Central memory CD8-positive, alpha-beta T cell (primary cell): ENCODE results near the gene PRODH2.

Experiments
- ATAC-seq: fragments of 150-1000 bp; cut with Tn5 transposase; replicated peaks from 2 replicates; pipeline ENCODE4 v1.10.0; 2022; ENCODE audit warnings: mild to moderate bottlenecking, moderate FRiP score, moderate number of reproducible peaks; ENCODE audit not compliant: poor library complexity, severe bottlenecking; ENCODE audit errors: extremely low read depth
- DNase-seq, 2 donors: peaks; one replicate each; pipeline ENCODE4 v3.0.0; 2021; ENCODE audit warnings: low spot score in 2 of 2
- H3K27ac Mint-ChIP-seq: one replicate; pipeline ENCODE4 v1.8.0; 2022; ENCODE audit warnings: low read depth, mild to moderate bottlenecking, moderate library complexity, mixed read lengths
- H3K27me3 Mint-ChIP-seq: one replicate; pipeline ENCODE4 v1.8.0; 2022; ENCODE audit warnings: mixed read lengths
- H3K36me3 Mint-ChIP-seq: one replicate; pipeline ENCODE4 v1.8.0; 2022; ENCODE audit warnings: mild to moderate bottlenecking, moderate library complexity, mixed read lengths; ENCODE audit not compliant: insufficient read depth
- H3K4me1 Mint-ChIP-seq: one replicate; pipeline ENCODE4 v1.8.0; 2022; ENCODE audit warnings: mixed read lengths
- H3K4me3 Mint-ChIP-seq: one replicate; pipeline ENCODE4 v1.8.0; 2022; ENCODE audit warnings: mild to moderate bottlenecking, moderate library complexity, mixed read lengths
- H3K9me3 Mint-ChIP-seq: one replicate; pipeline ENCODE4 v1.8.0; 2022; ENCODE audit warnings: mixed read lengths

PRODH2 gene

DNA sequence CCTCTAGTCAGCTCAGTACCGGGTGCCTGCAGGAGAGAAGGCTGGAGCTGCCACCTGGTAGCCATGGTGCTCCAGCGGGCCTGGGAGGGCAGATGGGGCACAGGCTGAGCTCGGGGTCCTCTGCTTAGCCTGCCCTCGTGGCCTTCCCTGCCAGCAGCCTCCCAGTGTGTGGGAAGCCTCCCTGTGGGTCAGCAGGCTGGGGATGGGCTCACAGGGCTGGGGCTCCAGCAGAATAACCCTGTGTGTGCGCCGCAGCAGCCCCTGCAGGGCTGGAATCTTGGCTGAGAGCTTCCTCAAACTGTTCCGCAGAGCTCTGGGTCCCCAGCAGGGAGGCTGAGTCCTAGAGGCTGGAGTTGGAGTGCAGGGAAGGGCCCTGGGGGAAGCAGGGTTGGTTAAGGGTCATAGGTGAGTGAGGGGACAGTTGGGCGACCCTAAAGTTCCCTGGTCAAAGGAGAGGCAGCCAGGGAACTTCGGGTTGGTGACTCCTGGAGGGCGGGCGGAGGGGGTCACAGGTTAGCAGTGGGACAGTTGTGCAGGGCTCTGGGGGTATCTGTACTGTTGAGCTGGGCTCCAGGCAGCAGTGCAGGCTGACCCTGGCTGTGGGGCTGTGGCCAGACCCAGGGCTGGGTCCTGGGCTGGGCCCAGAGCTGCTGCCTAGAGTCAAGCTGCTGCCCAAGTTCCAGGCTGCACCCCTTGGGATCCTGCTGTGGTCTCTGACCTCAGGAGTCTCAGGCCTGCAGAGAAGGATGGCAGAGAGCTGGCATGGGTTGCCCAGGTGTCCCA lies 23.3 kb downstream of the PRODH2 start:
- H3K4me1 Mint-ChIP-seq = no peaks in the 10 kb centered on the region
- H3K36me3 Mint-ChIP-seq = peaks cover 2% of the 10 kb centered on the region
- H3K27me3 Mint-ChIP-seq = peaks cover 22% of the 10 kb centered on the region
- no peak for ATAC-seq
- no peak overlapping the region for H3K27ac Mint-ChIP-seq
- H3K9me3 Mint-ChIP-seq = no peaks in the 10 kb centered on the region
- DNase-seq = no peak
- H3K4me3 Mint-ChIP-seq = no peak overlapping the region

GRCh38 chr19:35788205-35788960 lies 24.3 kb downstream of the PRODH2 start:
- peaks cover 4% of the 10 kb centered on the region for H3K4me1 Mint-ChIP-seq
- H3K4me3 Mint-ChIP-seq = no peak overlapping the region
- H3K27ac Mint-ChIP-seq = no peak overlapping the region
- H3K9me3 Mint-ChIP-seq = no peaks in the 10 kb centered on the region
- H3K36me3 Mint-ChIP-seq = peaks cover 3% of the 10 kb centered on the region
- no peak for ATAC-seq
- DNase-seq = no peak
- H3K27me3 Mint-ChIP-seq = peaks cover 12% of the 10 kb centered on the region

- no peak for DNase-seq
- H3K4me1 Mint-ChIP-seq = peaks cover 8% of the 10 kb centered on the region
- no peak overlapping the region for H3K27ac Mint-ChIP-seq
- H3K36me3 Mint-ChIP-seq = peaks cover 3% of the 10 kb centered on the region
- H3K27me3 Mint-ChIP-seq = peaks cover 3% of the 10 kb centered on the region
- H3K4me3 Mint-ChIP-seq = no peak overlapping the region
- ATAC-seq = no peak
- H3K9me3 Mint-ChIP-seq = no peaks in the 10 kb centered on the region
Observed at GRCh38 chr19:35787227-35787799, 25.3 kb downstream of the PRODH2 start.

DNA sequence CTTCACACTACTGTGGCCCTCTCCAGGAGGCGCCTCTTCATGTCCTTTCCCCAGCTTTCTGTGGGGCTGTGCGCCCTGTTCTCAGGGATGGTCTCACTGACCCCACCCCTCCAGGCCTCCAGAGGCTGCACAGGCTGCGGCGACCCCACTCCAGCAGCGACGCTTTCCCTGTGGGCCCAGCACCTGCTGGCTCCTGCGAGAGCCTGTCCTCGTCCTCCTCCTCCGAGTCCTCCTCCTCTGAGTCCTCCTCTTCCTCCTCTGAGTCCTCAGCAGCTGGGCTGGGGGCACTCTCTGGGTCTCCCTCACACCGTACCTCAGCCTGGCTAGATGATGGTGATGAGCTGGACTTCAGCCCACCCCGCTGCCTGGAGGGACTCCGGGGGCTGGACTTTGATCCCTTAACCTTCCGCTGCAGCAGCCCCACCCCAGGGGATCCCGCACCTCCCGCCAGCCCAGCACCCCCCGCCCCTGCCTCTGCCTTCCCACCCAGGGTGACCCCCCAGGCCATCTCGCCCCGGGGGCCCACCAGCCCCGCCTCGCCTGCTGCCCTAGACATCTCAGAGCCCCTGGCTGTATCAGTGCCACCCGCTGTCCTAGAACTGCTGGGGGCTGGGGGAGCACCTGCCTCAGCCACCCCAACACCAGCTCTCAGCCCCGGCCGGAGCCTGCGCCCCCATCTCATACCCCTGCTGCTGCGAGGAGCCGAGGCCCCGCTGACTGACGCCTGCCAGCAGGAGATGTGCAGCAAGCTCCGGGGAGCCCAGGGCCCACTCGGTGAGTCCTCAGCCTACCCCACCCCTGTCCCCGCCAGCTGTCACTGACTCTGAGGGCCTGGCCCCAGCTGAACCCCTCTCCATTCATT lies 26.1 kb downstream of the PRODH2 start:
- Mint-ChIP-seq H3K36me3 (peaks cover 3% of the 10 kb centered on the region), H3K9me3 (no peaks in the 10 kb centered on the region), H3K4me1 (peaks cover 8% of the 10 kb centered on the region), H3K27ac (no peak overlapping the region), H3K27me3 (no peaks in the 10 kb centered on the region), H3K4me3 (no peak overlapping the region)
- ATAC-seq (no peak), DNase-seq (no peak)

GRCh38 chr19:35785339-35785627 lies 27.4 kb downstream of the PRODH2 start:
- ATAC-seq = no peak
- H3K36me3 Mint-ChIP-seq = peaks cover 3% of the 10 kb centered on the region
- H3K27ac Mint-ChIP-seq = no peak overlapping the region
- H3K9me3 Mint-ChIP-seq = no peaks in the 10 kb centered on the region
- H3K4me1 Mint-ChIP-seq = peaks cover 8% of the 10 kb centered on the region
- DNase-seq = no peak
- no peak overlapping the region for H3K4me3 Mint-ChIP-seq
- no peaks in the 10 kb centered on the region for H3K27me3 Mint-ChIP-seq

GRCh38 chr19:35784503-35785338 lies 27.9 kb downstream of the PRODH2 start:
- DNase-seq (no peak), ATAC-seq (no peak)
- Mint-ChIP-seq H3K9me3 (no peaks in the 10 kb centered on the region), H3K36me3 (peaks cover 3% of the 10 kb centered on the region), H3K27me3 (no peaks in the 10 kb centered on the region), H3K4me3 (no peak overlapping the region), H3K27ac (no peak overlapping the region), H3K4me1 (peaks cover 8% of the 10 kb centered on the region)

- no peak overlapping the region for H3K4me3 Mint-ChIP-seq
- DNase-seq = no peak
- H3K27me3 Mint-ChIP-seq = no peaks in the 10 kb centered on the region
- no peak overlapping the region for H3K27ac Mint-ChIP-seq
- no peak for ATAC-seq
- H3K36me3 Mint-ChIP-seq = peaks cover 5% of the 10 kb centered on the region
- H3K9me3 Mint-ChIP-seq = no peaks in the 10 kb centered on the region
- peaks cover 8% of the 10 kb centered on the region for H3K4me1 Mint-ChIP-seq
Observed at GRCh38 chr19:35783469-35784434, 28.9 kb downstream of the PRODH2 start.

GRCh38 chr19:35782589-35782988 lies 30.1 kb downstream of the PRODH2 start:
- DNase-seq = no peak
- H3K27me3 Mint-ChIP-seq = no peaks in the 10 kb centered on the region
- no peak overlapping the region for H3K27ac Mint-ChIP-seq
- H3K4me1 Mint-ChIP-seq = peaks cover 8% of the 10 kb centered on the region
- H3K36me3 Mint-ChIP-seq = peaks cover 5% of the 10 kb centered on the region
- H3K4me3 Mint-ChIP-seq = no peak overlapping the region
- no peaks in the 10 kb centered on the region for H3K9me3 Mint-ChIP-seq
- ATAC-seq = no peak

- no peaks in the 10 kb centered on the region for H3K27me3 Mint-ChIP-seq
- no peak overlapping the region for H3K27ac Mint-ChIP-seq
Observed at GRCh38 chr19:35781650-35782049, 31.0 kb downstream of the PRODH2 start.

DNA sequence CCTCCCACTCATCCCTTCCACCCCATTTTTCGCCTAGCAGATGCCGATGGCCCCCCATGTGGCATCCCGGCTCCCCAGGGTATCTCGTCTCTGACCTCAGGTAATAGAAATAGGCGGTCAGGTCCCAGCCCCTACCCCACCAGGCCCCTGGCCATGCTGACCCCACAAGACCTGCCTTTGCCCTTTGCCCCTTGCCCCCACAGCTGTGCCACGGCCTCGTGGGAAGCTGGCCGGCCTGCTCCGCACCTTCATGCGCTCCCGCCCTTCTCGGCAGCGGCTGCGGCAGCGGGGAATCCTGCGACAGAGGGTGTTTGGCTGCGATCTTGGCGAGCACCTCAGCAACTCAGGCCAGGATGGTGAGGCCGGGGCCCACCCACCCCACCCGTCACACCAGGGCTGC lies 31.9 kb downstream of the PRODH2 start:
- H3K9me3 Mint-ChIP-seq = no peaks in the 10 kb centered on the region
- ATAC-seq (no peak), DNase-seq (no peak)
- H3K27me3 Mint-ChIP-seq = no peaks in the 10 kb centered on the region
- H3K27ac Mint-ChIP-seq = no peak overlapping the region
- no peak overlapping the region for H3K4me3 Mint-ChIP-seq
- H3K36me3 Mint-ChIP-seq = peaks cover 5% of the 10 kb centered on the region
- peaks cover 25% of the 10 kb centered on the region for H3K4me1 Mint-ChIP-seq

More at GRCh38 chr19:35781650-35782049, 31.0 kb downstream of the PRODH2 start:
- Mint-ChIP-seq H3K36me3 (peaks cover 5% of the 10 kb centered on the region), H3K4me3 (no peak overlapping the region), H3K9me3 (no peaks in the 10 kb centered on the region), H3K4me1 (peaks cover 15% of the 10 kb centered on the region)
- DNase-seq (no peak), ATAC-seq (no peak)

GRCh38 chr19:35780058-35780457 lies 32.6 kb downstream of the PRODH2 start:
- no peaks in the 10 kb centered on the region for H3K27me3 Mint-ChIP-seq
- ATAC-seq (no peak), DNase-seq (no peak)
- no peak overlapping the region for H3K27ac Mint-ChIP-seq
- H3K9me3 Mint-ChIP-seq = no peaks in the 10 kb centered on the region
- H3K36me3 Mint-ChIP-seq = peaks cover 5% of the 10 kb centered on the region
- H3K4me1 Mint-ChIP-seq = peaks cover 25% of the 10 kb centered on the region
- no peak overlapping the region for H3K4me3 Mint-ChIP-seq
